GM18526 (cell line): Measurements from ENCODE around the gene EPN2.
"Not testable (repeated sequence)": the region's sequence is repeated elsewhere in the genome, so short reads cannot be mapped to it uniquely, and the experiment has no call there.

Experiments used
- POLR2A ChIP-seq: IDR thresholded peaks from 3 replicates; pipeline ENCODE4 v1.6.1; 2011; ENCODE audit not compliant: insufficient read length; ENCODE audit errors: extremely low read depth

Gene EPN2

DNA sequence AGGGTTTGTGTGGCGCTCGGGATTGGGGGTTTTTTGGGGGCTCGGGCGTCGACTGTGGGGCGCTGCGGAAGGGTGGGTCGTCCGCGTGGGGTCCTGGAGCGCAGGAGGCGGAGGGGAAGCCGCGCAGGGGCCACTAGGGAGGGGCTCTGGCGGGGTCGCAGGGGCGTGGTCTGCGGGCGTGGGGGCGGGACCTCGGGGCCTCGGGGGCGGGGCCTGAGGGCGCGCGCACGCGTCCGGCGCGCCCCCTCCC lies at the start of gene EPN2:
Gene EPN2, plus strand, starts transcription at position 228 of the 250 bp plus-strand sequence. CDS start 45,754 bp downstream, outside the sequence.
- not testable (repeated sequence) for TF ChIP-seq POLR2A

DNA sequence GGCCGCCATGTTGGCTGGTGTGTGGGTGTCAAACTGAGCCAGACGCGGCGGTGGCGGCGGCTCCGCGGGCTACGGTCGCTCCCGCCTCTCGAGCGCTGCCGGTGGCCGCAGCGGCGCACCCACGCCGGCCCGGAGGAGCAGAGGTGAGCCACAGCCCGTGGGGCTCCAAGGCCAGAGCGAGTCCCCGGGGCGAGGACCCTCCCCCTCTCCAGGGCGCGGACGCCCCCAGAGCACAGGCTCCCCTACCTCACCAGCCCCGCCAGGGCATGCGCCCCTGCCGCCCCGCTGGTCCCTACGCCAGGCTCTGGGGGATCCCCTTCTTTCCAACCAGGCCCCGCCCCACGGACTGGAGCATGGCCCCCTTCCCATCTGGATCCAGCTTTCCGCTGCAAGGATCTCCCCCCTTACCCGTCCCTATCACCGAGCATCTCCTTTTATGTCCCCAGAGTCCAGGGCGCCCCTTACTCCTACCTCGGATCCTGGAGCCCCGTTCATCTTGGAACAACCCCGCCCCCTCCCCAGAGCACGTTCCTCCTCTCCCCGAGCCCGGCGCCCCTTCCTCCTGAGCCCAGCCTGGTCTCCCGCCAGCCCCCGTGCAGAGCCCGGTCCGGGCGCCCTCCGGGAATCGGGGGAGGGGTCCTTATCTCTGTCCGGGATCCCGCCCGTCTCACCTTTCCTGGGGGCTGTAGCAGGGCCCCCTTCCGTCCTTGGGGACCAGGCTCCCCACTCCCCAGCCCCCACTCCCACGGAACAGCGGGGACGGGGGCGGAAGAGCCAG lies 412 bp downstream of the EPN2 start:
- TF ChIP-seq POLR2A: peak; percentile 30

GRCh38 chr17:19238167-19238505 lies 970 bp downstream of the EPN2 start:
- no peak for TF ChIP-seq POLR2A

- TF ChIP-seq POLR2A: no peak
These were observed 2.4 kb downstream of the EPN2 start for GRCh38 chr17:19239544-19239943.

DNA sequence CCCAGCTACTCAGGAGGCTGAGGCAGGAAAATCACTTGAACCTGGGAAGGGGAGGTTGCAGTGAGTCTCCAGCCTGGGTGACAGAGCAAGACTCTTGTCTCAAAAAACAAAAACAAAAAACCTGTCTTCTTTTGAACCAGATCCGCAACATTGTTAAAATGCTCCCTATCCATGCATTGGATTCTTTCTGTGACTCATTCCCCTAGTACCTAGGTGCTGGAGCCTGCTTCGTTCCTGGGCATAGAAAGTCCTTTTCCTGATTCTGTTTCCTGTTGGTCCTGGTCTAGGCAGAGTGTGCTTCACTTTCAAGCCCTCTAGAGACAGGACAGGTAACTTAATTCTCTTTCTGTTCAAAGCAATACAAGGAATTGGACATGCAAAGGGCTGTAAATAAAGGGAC lies 5.2 kb downstream of the EPN2 start:
- no peak for TF ChIP-seq POLR2A

- no peak for TF ChIP-seq POLR2A
These were observed 5.8 kb downstream of the EPN2 start for GRCh38 chr17:19242926-19243325.

GRCh38 chr17:19243838-19244237 lies 6.7 kb downstream of the EPN2 start:
- TF ChIP-seq POLR2A: no peak

DNA sequence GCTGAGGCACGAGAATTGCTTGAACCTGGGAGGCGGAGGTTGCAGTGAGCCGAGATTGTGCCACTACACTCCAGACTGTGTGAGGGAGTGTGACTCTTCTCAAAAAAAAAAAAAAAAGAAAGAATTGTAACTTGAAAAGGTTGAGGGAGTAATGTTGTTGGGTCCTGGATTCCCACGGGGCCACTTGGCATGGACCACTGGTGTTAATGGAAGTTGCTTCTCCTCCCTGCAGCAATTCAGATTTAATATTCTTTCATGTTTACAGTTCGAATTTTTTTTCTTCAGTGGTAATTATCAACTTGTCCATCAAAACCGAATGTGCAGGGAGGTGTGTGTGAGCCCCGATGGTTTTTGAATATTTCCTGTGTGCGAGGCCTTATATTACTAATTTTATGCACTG lies 7.2 kb downstream of the EPN2 start:
- no peak for TF ChIP-seq POLR2A

- no peak for TF ChIP-seq POLR2A
These were observed 7.6 kb downstream of the EPN2 start for GRCh38 chr17:19244781-19245180.

DNA sequence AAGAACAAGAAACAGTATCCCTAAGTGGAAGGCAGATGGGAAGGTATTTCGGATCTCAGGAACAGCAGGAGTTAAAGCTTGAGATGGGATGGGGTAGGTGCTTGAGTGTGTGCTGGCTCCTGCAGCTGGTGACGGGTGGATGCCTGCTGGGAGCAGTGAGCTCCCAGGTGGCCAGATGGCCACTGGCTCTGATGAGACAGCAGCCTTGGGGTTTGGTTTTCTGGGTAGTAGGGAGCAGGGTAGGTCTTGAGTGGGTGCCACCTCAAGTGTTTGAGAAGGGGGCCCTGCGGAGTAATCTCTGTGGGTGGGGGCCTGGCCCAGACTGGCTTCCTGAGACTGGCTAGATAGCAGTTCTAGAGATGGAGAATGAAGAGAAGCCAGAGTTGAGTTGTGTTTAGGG lies 10.3 kb downstream of the EPN2 start:
- TF ChIP-seq POLR2A: no peak

DNA sequence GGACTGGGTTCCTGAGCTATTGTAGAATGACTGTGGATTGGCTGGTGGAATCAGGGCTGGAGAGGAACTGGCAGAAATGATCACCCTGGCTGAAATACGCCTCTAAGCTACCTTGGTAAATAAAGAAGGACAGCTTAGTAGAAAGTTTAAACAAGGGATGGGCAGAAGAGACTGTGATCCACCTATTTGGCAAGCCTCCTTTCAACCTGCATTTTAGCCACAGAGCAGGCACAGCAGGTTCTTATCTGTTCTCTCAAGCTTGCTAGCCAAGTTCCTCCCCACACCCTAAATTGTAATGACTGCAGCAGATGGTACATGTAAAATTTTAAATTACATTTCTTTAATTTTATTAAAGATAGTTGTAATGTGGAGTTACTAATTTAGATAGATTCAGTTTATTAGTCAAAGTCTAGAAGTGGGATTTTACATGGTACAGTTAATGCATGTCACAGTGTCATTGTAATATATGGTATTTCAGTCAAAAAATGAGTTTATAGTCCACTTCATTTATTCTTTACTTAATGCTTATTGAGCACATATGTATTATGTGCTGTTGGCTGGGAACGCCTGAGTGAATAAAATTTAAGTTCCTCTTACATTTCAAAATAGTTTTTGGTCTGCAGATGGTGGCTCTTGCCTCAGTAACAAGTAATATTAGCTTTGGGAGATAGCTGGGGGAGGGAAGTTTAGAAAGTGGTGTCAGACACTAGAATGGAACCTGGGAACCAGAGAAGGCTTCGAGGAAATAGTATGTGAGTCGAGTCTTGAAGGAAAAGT lies 11.2 kb downstream of the EPN2 start:
- TF ChIP-seq POLR2A: no peak

GRCh38 chr17:19248928-19249574 lies 11.9 kb downstream of the EPN2 start:
- no peak for TF ChIP-seq POLR2A

DNA sequence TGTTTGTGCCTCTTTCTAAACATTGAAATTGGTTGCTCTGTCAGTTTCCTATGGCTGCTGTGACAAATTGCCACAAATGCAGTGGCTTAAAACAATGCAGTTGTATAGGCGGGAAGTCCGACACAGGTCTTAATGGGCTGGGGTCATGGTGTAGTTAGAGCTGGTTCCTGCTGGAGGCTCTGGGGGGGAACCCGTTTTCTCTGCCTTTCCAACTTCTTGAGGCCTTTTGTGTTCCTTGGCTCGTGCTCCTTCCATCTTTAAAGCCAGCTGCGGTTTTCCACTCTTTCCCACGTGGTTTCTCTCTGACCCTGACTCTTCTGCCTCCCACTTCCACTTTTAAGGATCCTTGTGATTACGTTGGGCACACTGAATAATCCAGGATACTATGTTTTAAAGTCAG lies 12.5 kb downstream of the EPN2 start:
- TF ChIP-seq POLR2A: no peak

DNA sequence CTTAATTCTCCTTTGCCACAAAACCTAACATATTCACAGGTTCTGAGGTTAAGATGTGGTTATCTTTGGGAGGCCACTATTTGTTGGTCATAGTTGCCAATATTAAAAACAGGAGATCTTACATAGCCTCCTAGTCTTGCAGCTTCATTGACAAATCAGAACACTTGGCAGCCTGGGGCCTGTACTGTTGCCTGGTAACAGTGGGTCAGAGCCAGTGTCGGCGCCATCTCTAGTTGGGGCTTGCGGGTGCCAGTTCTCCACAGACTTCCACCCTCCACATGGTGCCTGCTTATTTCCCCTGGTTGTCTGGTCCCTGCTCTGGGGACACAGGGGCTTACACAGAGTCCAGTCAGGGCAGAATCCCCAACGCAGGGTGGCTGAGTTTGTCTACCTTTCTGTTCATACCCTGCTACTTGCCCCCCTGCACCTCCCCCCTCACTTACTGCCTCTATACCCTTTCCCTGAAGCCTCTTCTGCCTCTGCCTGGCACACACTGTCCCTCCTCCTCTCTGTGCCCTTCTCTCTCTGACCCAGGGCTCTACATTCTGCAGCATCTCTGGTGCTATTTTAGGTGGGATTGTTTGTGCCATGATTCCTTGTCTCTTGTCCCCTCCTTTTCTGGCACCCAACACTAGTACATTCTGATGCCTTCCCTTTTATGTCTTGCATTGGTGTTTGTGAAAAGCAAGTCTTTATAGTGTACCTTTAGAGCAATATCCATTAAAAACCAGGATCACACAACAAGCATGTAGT lies 13.4 kb downstream of the EPN2 start:
- no peak for TF ChIP-seq POLR2A

DNA sequence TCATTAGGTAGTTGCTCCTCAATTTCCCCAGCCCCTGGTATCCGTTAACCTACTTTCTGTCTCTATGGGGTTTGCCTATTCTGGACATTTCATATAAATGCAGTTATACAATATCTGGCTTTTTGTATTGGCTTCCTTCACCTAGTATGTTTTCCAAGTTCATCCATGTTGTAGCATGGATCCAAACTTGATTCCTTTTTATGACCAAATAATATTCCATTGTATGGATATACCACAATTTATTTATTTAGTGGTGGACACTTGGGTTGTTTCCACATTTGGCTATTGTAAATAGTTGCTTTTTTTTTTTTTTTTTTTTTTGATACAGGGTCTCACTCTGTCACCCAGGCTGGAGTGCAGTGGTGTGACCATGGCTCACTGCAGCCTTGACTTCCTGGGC lies 15.9 kb downstream of the EPN2 start:
- no peak for TF ChIP-seq POLR2A

GRCh38 chr17:19254651-19255050 lies 17.5 kb downstream of the EPN2 start:
- TF ChIP-seq POLR2A: no peak
